RWPE1 (cell line): ENCODE data around the gene ARHGEF2.

ENCODE experiments used
- CTCF ChIA-PET: fragments of 350-600 bp; sonication (Branson Sonifier 250); formaldehyde crosslinking; extraction: SDS; loops from one replicate; lab custom pipeline; 2021; lab: Yijun Ruan, JAX
- POLR2A ChIA-PET: fragments of 400-600 bp; formaldehyde crosslinking; extraction: SDS; loops from one replicate; lab custom pipeline; 2020; ENCODE audit warnings: antibody characterized with exemption; ENCODE audit not compliant: low non-redundant PET; lab: Yijun Ruan, JAX
- DNase-seq: peaks from one replicate; pipeline ENCODE4 v3.0.0; 2012; ENCODE audit warnings: low spot score
- H3K27ac ChIP-seq: fragments of 450-650 bp; 2 replicates; pipeline ENCODE4 v1.5.1; 2017
- CTCF ChIP-seq: fragments of 450-650 bp; conservative IDR thresholded peaks from 2 replicates; pipeline ENCODE4 v1.5.1; 2017; ENCODE audit warnings: low read depth, mild to moderate bottlenecking

The ARHGEF2 gene

DNA sequence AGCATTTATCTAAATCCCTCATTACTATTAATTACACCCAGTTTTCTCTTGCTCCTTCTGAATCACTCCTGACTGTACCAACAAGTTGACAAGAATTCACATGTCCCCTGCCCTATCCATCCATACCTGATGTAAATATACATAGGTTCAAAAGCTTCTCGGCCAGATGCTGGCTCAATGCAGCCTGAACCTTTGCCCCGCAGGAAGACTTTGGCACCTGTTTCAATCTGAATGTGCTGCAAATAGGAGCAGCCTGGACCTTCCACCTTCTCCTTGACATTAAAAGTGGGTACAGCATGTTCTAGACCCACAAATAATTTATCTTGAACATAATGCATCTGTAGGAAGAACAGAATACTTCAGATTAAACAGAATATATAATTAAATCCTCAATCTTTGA lies 52.8 kb downstream of the ARHGEF2 start:
- no peak for DNase-seq
- no peak for TF ChIP-seq CTCF
- no peak overlapping the region for H3K27ac ChIP-seq
- POLR2A ChIA-PET, result no interaction called here
- CTCF ChIA-PET, result no interaction called here

GRCh38 chr1:155920717-155921116 lies 57.6 kb downstream of the ARHGEF2 start:
- no peak overlapping the region for H3K27ac ChIP-seq
- CTCF ChIA-PET, result no interaction called here
- no peak for DNase-seq
- TF ChIP-seq CTCF, result no peak
- POLR2A ChIA-PET, result no interaction called here

DNA sequence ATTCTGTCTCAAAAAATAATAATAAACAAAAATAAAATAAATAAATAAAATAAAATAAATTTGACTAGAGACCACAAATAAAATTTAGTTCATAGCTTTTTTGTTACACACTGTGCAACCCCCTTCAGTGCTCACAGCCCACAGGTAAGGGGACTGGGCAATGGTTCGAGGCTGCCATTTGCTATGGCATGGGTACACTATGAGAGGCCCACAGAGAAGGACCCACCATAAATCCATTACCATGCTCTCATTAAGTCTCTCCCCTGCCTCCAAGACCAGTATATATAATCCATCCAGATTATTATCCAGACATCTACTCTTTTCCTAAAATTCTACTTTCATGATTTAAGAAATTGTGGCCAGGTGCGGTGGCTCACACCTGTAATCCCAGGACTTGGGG lies 58.5 kb downstream of the ARHGEF2 start:
- H3K27ac ChIP-seq, result no peak overlapping the region
- no peak for DNase-seq
- ChIA-PET CTCF (no interaction called here), POLR2A (interaction anchor here (0.7 kb wide), 1 partner anchor 359 kb away, joined by 3 read pairs; no protein-coding TSS in a partner anchor)
- TF ChIP-seq CTCF, result no peak

DNA sequence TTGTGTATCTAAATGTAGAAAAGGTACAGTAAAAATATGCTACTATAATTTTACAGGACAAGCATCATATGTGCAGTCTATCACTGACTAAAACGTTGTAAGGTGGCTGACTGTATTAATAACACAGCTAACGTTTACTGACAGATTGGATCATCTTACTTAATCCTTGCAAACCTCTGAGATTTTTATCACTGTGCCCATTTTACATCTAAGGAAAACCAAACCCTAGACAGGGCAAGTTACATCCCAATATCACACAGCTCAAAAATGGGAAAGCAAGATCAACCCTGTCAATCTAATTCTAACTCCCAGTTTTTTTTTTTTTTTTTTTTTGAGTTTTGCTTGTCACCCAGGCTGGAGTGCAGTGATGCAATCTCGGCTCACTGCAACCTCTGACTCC lies 59.7 kb downstream of the ARHGEF2 start:
- H3K27ac ChIP-seq, result no peak overlapping the region
- no peak for TF ChIP-seq CTCF
- POLR2A ChIA-PET, result no interaction called here
- CTCF ChIA-PET, result interaction anchor here (0.7 kb wide), 1 partner anchor 23 kb away, joined by 4 read pairs; no protein-coding TSS in a partner anchor
- DNase-seq, result no peak

DNA sequence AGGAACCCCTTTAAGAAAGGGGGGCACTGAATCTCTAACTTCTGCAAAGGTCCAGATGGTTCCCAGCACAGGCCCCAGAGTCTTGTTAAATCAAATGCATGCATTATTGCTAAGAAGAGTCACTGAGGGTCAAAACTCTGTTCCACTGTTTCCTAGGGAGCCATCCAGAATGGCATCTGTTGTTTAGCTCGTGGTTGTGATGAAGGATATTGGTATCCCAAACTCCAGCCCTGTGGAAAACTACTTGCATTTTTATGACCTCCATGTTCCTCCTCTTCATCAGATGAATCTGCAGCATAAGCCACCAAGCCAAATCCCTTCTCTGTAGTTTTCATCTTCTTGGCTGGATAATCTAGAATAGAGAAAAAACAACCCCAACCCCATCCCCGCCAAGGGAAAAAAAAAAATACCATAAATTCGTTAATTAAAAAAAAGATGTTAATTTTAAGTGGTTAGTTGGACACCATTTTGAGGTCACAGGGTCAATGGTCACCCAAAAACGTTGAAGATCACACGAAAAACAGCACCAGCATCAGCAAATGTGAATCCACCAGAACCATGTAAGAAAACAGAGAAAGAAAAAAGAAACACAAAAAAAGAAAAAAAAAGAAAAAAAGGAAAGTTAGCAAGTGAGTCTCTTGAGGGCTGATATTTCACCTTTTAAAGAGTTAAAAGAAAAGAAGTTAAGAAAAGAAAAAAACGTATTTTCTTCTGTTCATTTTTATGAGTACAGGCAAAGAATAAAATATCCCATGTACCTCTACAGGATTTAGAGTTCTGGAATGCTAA lies 64.2 kb downstream of the ARHGEF2 start:
- TF ChIP-seq CTCF, result no peak
- DNase-seq, result no peak
- ChIA-PET CTCF (no interaction called here), POLR2A (no interaction called here)
- no peak overlapping the region for H3K27ac ChIP-seq

GRCh38 chr1:155912056-155912536 lies 66.3 kb downstream of the ARHGEF2 start:
- no peak for DNase-seq
- TF ChIP-seq CTCF, result no peak
- peak overlapping the region; percentile 90 for H3K27ac ChIP-seq
- ChIA-PET POLR2A (no interaction called here), CTCF (interaction anchor here (0.6 kb wide), 1 partner anchor 17 kb away, joined by 3 read pairs; no protein-coding TSS in a partner anchor)
